Lower leg skin (tissue), 3 donors: ENCODE measurements around the gene NCMAP.

ENCODE experiments used
- CTCF ChIP-seq, 3 donors: fragments of 450-650 bp; IDR thresholded peaks; one replicate each; pipeline ENCODE4 v1.5.1; 2016; ENCODE audit warnings: antibody characterized with exemption in 3 of 3, mild to moderate bottlenecking in 3 of 3, moderate library complexity in 2 of 3
- POLR2A ChIP-seq, 2 donors: fragments of 450-650 bp; IDR thresholded peaks; one replicate each; pipeline ENCODE4 v1.6.1; 2016 to 2017; ENCODE audit warnings: antibody characterized with exemption in 2 of 2, mild to moderate bottlenecking in 1 of 2, moderate library complexity in 1 of 2

DNA sequence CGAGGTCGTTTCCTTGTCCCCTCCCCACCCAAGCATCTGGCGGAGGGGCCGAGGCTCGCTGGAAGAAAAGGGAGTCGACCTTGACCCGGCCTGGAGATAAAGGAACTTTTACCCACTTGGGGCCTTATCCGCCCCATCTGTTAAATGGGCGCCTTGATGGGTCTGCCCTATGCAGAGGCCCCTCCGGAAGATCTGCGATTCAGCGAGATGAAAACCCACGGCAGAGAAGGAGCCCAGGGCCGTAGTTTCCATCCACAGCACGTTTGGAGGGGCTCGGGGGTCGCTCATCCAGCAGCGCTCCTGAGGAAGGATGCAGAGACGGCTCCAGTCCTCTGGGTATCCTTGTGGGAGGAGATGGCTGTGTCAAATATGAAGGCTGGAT, 518 bp downstream of the NCMAP start:
- TF ChIP-seq CTCF (IDR thresholded peaks at IDR 0.05) (no peak), POLR2A (IDR thresholded peaks at IDR 0.05) (no peak)
